OCI-M2 (cell line): ENCODE results near the gene NGB.
"Not testable (repeated sequence)": the region's sequence is repeated elsewhere in the genome, so short reads cannot be mapped to it uniquely, and the experiment has no call there.

ENCODE experiments used
- DNase-seq: peaks from one replicate; lab custom pipeline; 2025; ENCODE audit not compliant: unreplicated experiment; lab: John Stamatoyannopoulos, UW

Gene NGB

GRCh38 chr14:77271113-77271710 lies at the start of gene NGB:
Gene NGB (minus strand): TSS chr14:77271206. CDS start chr14:77270937, 269 bp downstream.
- no peak for DNase-seq

GRCh38 chr14:77320238-77320935 lies 49.4 kb upstream of the NGB start, which contains the start of gene POMT2:
Gene POMT2 (minus strand): TSS chr14:77320883. CDS start chr14:77320681, 202 bp downstream.
- DNase-seq, result peak; percentile 58

GRCh38 chr14:77319422-77319821 lies 48.4 kb upstream of the NGB start:
- no peak for DNase-seq

- DNase-seq, result not testable (repeated sequence)
These were observed 47.8 kb upstream of the NGB start for GRCh38 chr14:77318756-77319155.

- no peak for DNase-seq
These were observed 47.1 kb upstream of the NGB start for GRCh38 chr14:77318006-77318553.

GRCh38 chr14:77316872-77317301 lies 45.9 kb upstream of the NGB start:
- no peak for DNase-seq

- no peak for DNase-seq
These were observed 45.1 kb upstream of the NGB start for GRCh38 chr14:77316195-77316505.

- no peak for DNase-seq
These were observed 43.8 kb upstream of the NGB start for GRCh38 chr14:77314539-77315457.

- DNase-seq, result no peak
These were observed 43.0 kb upstream of the NGB start for GRCh38 chr14:77314043-77314442.

- no peak for DNase-seq
These were observed 42.4 kb upstream of the NGB start for GRCh38 chr14:77313371-77313770.

GRCh38 chr14:77311217-77311616 lies 40.2 kb upstream of the NGB start:
- DNase-seq, result no peak

GRCh38 chr14:77310026-77310425 lies 39.0 kb upstream of the NGB start:
- no peak for DNase-seq

- DNase-seq, result no peak
These were observed 38.1 kb upstream of the NGB start for GRCh38 chr14:77309131-77309530.

GRCh38 chr14:77306851-77307496 lies 36.0 kb upstream of the NGB start:
- DNase-seq, result no peak

GRCh38 chr14:77306416-77306815 lies 35.4 kb upstream of the NGB start:
- DNase-seq, result no peak

GRCh38 chr14:77305696-77306095 lies 34.7 kb upstream of the NGB start:
- DNase-seq, result no peak

GRCh38 chr14:77303417-77304156 lies 32.6 kb upstream of the NGB start:
- no peak for DNase-seq

GRCh38 chr14:77302926-77303325 lies 31.9 kb upstream of the NGB start:
- DNase-seq, result no peak

GRCh38 chr14:77301103-77301502 lies 30.1 kb upstream of the NGB start:
- DNase-seq, result no peak

GRCh38 chr14:77299771-77300170 lies 28.8 kb upstream of the NGB start:
- DNase-seq, result no peak
